Right lobe of liver (tissue), 4 donors: Measurements from ENCODE around the gene MPDZ.

ENCODE experiments used
- POLR2A ChIP-seq: fragments of 450-650 bp; IDR thresholded peaks from one replicate; pipeline ENCODE4 v1.6.1; 2017; ENCODE audit warnings: antibody characterized with exemption, mild to moderate bottlenecking
- TF ChIP-seq, protein P1 (sequence below), 4 donors: fragments of 200-600 bp in 3 of 4; fragments of 450-650 bp in 1 of 4; IDR thresholded peaks; one replicate each; pipeline versions ENCODE4 v1.5.1 to v1.8.0; 2016 to 2022; ENCODE audit warnings: antibody characterized with exemption in 4 of 4, mild to moderate bottlenecking in 2 of 4
- donor health status: DM: no; HTN: no; CAD: no.
- donor health status: DM: no; HTN: no; CAD: no.
- donor health status: DM: no; HTN: yes; CAD: no.

DNA sequence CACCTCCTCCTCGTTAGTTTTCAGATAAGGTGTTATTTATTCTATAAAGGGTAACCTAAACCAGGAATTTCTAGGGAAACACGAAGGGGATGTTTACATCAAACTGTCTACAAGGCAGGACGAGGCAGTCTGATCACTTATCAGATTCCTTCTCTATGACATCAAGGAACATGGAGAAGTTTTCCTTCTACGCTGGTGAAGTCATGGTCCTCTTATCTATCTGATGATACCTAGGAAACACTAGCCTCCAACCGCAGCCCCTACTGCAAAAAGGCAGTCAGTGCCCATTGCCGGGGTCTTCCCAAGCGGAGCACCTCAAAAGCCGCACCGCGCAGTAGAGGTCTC, 1.5 kb downstream of the MPDZ start:
- TF ChIP-seq, protein P1, sequence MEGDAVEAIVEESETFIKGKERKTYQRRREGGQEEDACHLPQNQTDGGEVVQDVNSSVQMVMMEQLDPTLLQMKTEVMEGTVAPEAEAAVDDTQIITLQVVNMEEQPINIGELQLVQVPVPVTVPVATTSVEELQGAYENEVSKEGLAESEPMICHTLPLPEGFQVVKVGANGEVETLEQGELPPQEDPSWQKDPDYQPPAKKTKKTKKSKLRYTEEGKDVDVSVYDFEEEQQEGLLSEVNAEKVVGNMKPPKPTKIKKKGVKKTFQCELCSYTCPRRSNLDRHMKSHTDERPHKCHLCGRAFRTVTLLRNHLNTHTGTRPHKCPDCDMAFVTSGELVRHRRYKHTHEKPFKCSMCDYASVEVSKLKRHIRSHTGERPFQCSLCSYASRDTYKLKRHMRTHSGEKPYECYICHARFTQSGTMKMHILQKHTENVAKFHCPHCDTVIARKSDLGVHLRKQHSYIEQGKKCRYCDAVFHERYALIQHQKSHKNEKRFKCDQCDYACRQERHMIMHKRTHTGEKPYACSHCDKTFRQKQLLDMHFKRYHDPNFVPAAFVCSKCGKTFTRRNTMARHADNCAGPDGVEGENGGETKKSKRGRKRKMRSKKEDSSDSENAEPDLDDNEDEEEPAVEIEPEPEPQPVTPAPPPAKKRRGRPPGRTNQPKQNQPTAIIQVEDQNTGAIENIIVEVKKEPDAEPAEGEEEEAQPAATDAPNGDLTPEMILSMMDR (IDR thresholded peaks at IDR 0.05): no peak
- TF ChIP-seq POLR2A: no peak
